Prostate gland (tissue), 2 donors: Measurements from ENCODE around the gene TBATA.

Source experiments
- CTCF ChIP-seq, 4 experiments: fragments of 200-600 bp in 2 of 4; fragments of 450-650 bp in 2 of 4; sonication (generic) in 2 of 4; IDR thresholded peaks; 1 replicate in 3 of 4; 2 replicates in 1 of 4; pipeline ENCODE4 v1.5.1; 2016 to 2019; ENCODE audit warnings: antibody characterized with exemption in 4 of 4, mild to moderate bottlenecking in 2 of 4, moderate library complexity in 2 of 4
- POLR2A ChIP-seq: fragments of 450-650 bp; IDR thresholded peaks from one replicate; pipeline ENCODE4 v1.6.1; 2016; ENCODE audit warnings: antibody characterized with exemption, mild to moderate bottlenecking
- POLR2AphosphoS5 ChIP-seq: sonication (generic); formaldehyde crosslinking; IDR thresholded peaks from one replicate; pipeline ENCODE4 v1.6.1; 2017; ENCODE audit warnings: antibody characterized with exemption

- TF ChIP-seq CTCF (IDR thresholded peaks at IDR 0.05) (no peak), POLR2A (no peak), POLR2AphosphoS5 (peak; percentile 60)
These were observed 18.7 kb upstream of the TBATA start for GRCh38 chr10:70803775-70804420.
